ENCODE results near the gene DDX23.

Gene DDX23

DNA sequence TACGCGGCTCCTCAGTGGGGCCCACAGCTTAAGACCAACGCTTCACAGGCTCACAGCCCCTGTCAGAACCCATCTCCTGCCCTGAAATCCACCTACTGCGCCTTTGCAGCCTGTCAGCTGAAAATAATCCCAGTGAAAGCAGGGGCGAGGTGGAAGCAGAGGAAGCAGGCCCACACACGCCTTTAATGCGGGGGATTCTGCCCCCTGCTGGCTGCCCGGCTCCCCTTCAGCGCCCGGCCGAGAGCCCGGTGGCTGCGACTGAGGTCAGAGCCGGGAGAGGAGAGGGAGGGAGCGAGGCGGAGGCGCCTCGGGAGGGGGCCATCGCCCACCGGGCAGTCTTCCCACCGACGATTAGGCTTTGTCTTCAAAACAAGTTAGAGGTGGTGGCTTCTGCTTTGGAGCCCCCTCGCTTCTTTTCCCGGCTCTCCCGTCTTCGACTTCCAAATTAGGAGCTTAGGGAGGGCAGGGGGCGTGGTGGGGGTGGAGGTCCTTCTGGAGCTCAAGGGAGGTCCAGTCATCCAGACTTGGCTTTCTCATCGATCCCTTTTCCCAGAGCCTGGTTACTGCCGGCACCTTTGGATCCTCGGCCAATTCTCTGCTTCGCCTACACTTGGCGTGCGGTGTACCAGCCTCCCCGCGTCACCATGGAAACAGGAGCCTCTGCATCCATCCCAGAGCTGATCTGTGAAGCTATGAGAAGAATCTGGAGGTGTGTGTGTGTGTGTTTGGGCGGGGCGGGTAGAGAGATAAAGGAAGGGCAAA lies 38.9 kb upstream of the DDX23 start:
- Histone ChIP-seq H3K27ac (no peak overlapping the region), H3K4me1 (ENCODE audit: low read depth, poor library complexity, severe bottlenecking) (peaks cover 8% of the 10 kb centered on the region), H4K20me1 (ENCODE audit: insufficient read depth) (no peaks in the 10 kb centered on the region), H2AFZ (ENCODE audit: low read depth) (peak overlapping the region; percentile 75), H3K9ac (no peak overlapping the region), H3K36me3 (ENCODE audit: insufficient read depth) (no peaks in the 10 kb centered on the region), H3K27me3 (ENCODE audit: insufficient read depth, low read depth) (0 out of 2 replicates have a peak, but pooled peaks cover 4% of the 10 kb centered on the region), H3K4me3 (IDR thresholded peaks at IDR 0.05; ENCODE audit: insufficient read depth, low read depth, low read length) (no peak overlapping the region), H3K79me2 (ENCODE audit: insufficient read depth, low read depth) (no peaks in the 10 kb centered on the region), H3K4me2 (no peak overlapping the region; the same call in 1 of the 2 replicates)
- peak; percentile 86 for TF ChIP-seq CTCF (conservative IDR thresholded peaks at IDR 0.05; ENCODE audit: low read depth, low read length)

DNA sequence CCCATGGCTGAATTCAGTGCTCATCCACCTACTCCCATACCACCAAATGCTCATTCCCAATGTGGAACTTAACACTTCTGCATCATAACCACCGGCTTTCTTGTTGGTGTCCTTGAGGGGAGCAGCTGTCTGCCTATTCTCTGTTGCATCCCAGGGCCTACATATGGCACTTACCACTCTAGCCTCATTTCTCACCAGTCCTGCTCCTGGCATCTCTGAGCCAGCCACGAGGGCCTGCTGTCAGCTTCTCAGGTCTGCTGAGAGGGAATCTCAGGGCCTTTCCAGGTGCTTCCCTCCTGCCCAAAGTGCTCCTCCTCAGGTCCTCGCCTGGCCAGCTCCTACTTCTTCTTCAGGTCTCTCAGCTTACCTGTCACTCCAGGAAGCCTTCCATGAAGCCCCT lies 37.7 kb upstream of the DDX23 start:
- H3K4me2 ChIP-seq = no peak overlapping the region
- H3K27me3 ChIP-seq (ENCODE audit: insufficient read depth, low read depth) = 0 out of 2 replicates have a peak, but pooled peaks cover 4% of the 10 kb centered on the region
- H3K36me3 ChIP-seq (ENCODE audit: insufficient read depth) = no peaks in the 10 kb centered on the region
- no peak overlapping the region for H3K27ac ChIP-seq
- H3K79me2 ChIP-seq (ENCODE audit: insufficient read depth, low read depth) = no peaks in the 10 kb centered on the region
- no peak overlapping the region for H3K4me3 ChIP-seq (IDR thresholded peaks at IDR 0.05; ENCODE audit: insufficient read depth, low read depth, low read length)
- H3K4me1 ChIP-seq (ENCODE audit: low read depth, poor library complexity, severe bottlenecking) = peaks cover 8% of the 10 kb centered on the region
- no peak overlapping the region for H3K9ac ChIP-seq
- H2AFZ ChIP-seq (ENCODE audit: low read depth) = no peak overlapping the region
- no peak for TF ChIP-seq CTCF (conservative IDR thresholded peaks at IDR 0.05; ENCODE audit: low read depth, low read length)
- H4K20me1 ChIP-seq (ENCODE audit: insufficient read depth) = no peaks in the 10 kb centered on the region

GRCh38 chr12:48883305-48884161 lies 31.6 kb upstream of the DDX23 start:
- TF ChIP-seq CTCF (conservative IDR thresholded peaks at IDR 0.05; ENCODE audit: low read depth, low read length) = no peak
- Histone ChIP-seq H3K27ac (no peak overlapping the region), H3K9ac (no peak overlapping the region), H2AFZ (ENCODE audit: low read depth) (no peak overlapping the region), H3K36me3 (ENCODE audit: insufficient read depth) (no peaks in the 10 kb centered on the region), H3K4me2 (no peak overlapping the region), H3K4me3 (IDR thresholded peaks at IDR 0.05; ENCODE audit: insufficient read depth, low read depth, low read length) (no peak overlapping the region), H3K27me3 (ENCODE audit: insufficient read depth, low read depth) (no peaks in the 10 kb centered on the region), H3K4me1 (ENCODE audit: low read depth, poor library complexity, severe bottlenecking) (no peaks in the 10 kb centered on the region), H4K20me1 (ENCODE audit: insufficient read depth) (no peaks in the 10 kb centered on the region), H3K79me2 (ENCODE audit: insufficient read depth, low read depth) (no peaks in the 10 kb centered on the region)

- H4K20me1 ChIP-seq (ENCODE audit: insufficient read depth) = no peaks in the 10 kb centered on the region
Measured at GRCh38 chr12:48882972-48883304, 31.0 kb upstream of the DDX23 start.

More at GRCh38 chr12:48882972-48883304, 31.0 kb upstream of the DDX23 start:
- no peak overlapping the region for H3K4me3 ChIP-seq (IDR thresholded peaks at IDR 0.05; ENCODE audit: insufficient read depth, low read depth, low read length)
- H2AFZ ChIP-seq (ENCODE audit: low read depth) = no peak overlapping the region
- H3K79me2 ChIP-seq (ENCODE audit: insufficient read depth, low read depth) = no peaks in the 10 kb centered on the region
- no peaks in the 10 kb centered on the region for H3K36me3 ChIP-seq (ENCODE audit: insufficient read depth)
- H3K27ac ChIP-seq = no peak overlapping the region
- TF ChIP-seq CTCF (conservative IDR thresholded peaks at IDR 0.05; ENCODE audit: low read depth, low read length) = no peak
- no peaks in the 10 kb centered on the region for H3K4me1 ChIP-seq (ENCODE audit: low read depth, poor library complexity, severe bottlenecking)
- no peaks in the 10 kb centered on the region for H3K27me3 ChIP-seq (ENCODE audit: insufficient read depth, low read depth)
- H3K9ac ChIP-seq = no peak overlapping the region
- H3K4me2 ChIP-seq = no peak overlapping the region
